OCI-LY1 (cell line): ENCODE data around the gene DUOXA1.
"Not testable (repeated sequence)": the region's sequence is repeated elsewhere in the genome, so short reads cannot be mapped to it uniquely, and the experiment has no call there.

Experiments
- CTCF ChIP-seq: fragments of 200-600 bp; sonication (generic), shearing (Covaris generic); IDR thresholded peaks from 2 replicates; pipeline ENCODE4 v1.5.1; 2017; ENCODE audit warnings: mild to moderate bottlenecking, antibody characterized with exemption, low read length, moderate library complexity, mixed read lengths
- EZH2 ChIP-seq: fragments of 200-600 bp; sonication (generic), shearing (Covaris generic); IDR thresholded peaks from 2 replicates; pipeline ENCODE4 v1.8.0; 2017; ENCODE audit warnings: borderline replicate concordance, mixed run types, mild to moderate bottlenecking, antibody characterized with exemption, low read length, moderate library complexity, mixed read lengths

- TF ChIP-seq CTCF, EZH2: not testable (repeated sequence)
Measured at GRCh38 chr15:45135705-45136377, 6.2 kb upstream of the DUOXA1 start.
